Lung microvascular endothelial cell (primary cell): Measurements from ENCODE around the gene LMAN2L. TPM values are rescaled to one million over a fixed set of nuclear protein-coding genes. Genes with fewer than 3 reads are reported as not detected.
A peak's percentile ranks its signal among the peaks of the same experiment; 100 is the strongest.

Source experiments
- DNase-seq, 2 donors: peaks; one replicate each; pipeline versions ENCODE4 v3.0.0 to v3.0.0-alpha.2; 2010; ENCODE audit warnings: low read depth in 2 of 2
- total RNA-seq: library from RNA; depleted of rRNA; stranded (reverse); fragments of >200 nt; gene quantifications from 2 replicates; pipeline ENCODE4 v1.2.1, GENCODE V29; 2014

Gene LMAN2L
- total RNA-seq, 1 donor from 2014 or later: 22.2 TPM

GRCh38 chr2:96760036-96760985, 20.4 kb upstream of the LMAN2L start, which contains the start of gene CNNM4:
Gene CNNM4, plus strand, starts transcription at chr2:96760902. Its CDS starts 98 bp downstream, at chr2:96761000.
- peak; percentile 86 to 91 for DNase-seq

DNA sequence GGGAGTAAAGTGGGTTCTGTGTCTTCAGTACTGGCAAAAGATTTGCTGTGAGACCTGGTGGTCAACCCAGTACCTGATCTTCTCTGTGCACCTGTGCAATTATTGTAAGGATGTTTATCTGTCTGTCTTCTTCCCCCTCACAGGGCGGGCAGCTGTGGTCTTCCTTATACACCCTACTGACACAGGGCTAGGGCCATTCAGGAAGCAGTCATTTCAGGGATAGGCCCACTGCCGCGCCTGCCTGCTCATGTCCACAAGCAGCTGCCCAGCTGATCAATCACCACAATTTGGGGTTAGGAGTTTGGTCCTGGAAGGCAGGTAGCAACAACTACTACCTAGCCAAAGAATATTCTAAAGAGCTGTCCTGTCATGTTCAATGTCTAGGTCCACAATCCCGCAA, 19.7 kb upstream of the LMAN2L start:
- no peak for DNase-seq

DNA sequence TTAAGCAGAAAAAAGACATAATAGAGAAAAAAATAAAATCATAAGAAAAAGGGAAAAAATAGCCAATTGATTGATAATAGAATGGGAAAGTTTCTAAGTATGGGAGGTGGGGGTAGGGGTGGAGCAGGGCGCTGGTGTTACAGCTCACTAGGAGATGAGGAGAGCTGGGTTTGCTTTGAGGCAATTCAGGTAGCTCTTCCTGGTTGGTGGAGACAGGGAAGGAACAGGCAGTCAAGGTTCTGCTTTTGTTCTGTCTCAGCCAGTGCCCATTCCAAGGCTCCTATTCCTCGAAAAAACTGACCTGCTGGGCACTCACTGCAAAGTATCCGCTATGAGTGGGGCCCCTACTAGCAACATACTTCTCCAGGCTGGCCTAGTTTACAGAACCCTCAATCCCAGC, 19.1 kb upstream of the LMAN2L start:
- no peak for DNase-seq

DNA sequence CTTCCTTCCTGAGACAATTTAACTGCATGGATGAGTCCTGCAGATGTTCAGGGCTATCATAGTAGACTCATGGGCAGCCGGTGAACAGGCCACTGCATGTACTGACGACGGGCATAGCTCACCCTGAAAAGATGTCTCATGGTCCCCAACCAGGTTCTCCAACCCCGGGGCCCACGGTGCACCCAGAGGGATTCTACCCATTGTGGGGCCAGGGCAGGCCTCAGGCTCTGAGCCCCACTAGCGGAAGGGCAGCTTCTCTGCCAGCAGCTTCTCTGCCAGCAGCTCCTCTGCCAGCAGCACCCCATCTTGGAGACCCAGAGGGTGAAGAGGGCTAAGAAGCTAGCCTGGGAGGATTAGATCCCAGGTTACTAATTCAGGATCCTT, 17.6 kb upstream of the LMAN2L start:
- no peak for DNase-seq

DNA sequence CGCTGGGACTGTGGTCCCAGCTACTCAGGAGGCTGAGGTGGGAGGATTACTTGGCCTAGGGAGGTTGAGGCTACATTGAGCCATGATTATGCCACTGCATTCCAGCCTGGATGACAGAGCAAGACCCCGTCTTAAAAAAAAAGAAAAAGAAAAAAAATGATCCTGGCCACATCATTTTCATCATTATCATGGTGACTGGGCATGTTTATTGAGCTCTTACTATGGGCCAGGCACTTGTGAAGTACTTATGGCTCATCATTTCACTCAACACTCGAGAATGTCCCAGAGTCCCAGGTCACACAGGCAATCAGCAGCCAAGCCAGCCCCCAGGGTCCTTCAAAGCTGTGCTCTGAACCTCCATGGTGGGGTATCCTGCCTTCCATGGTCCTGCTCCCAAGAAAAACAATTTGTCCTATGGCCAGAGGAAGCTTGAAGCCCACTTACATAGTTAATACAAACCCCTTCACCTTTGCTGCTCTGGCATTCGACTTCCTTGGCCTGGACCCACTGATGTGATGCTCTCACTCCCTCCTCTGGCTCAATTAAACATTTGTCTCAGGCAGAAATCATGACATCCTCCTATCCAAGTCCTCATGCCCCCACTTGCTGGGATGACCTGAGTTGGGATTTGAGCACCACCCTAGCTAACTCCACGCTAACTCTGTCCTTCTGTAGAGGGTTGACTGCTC, 17.1 kb upstream of the LMAN2L start:
- DNase-seq: no peak

DNA sequence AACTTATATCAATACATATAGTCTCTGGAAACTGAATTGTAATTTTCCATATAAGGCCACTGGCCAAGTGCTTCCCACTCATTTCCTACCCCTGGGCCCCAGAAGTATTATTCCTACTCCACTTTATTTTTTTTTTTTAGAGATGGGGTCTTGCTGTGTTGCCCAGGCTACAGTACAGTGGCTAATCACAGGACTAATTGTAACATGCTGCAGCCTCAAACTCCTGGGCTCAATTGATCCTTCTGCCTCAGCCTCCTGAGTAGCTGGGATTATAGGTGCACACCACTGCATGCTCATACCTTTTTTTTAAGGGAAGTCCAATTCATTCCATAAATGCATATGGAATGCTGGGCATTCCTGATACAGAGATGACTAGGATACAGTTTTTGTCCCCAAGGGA, 14.5 kb upstream of the LMAN2L start:
- DNase-seq: no peak

DNA sequence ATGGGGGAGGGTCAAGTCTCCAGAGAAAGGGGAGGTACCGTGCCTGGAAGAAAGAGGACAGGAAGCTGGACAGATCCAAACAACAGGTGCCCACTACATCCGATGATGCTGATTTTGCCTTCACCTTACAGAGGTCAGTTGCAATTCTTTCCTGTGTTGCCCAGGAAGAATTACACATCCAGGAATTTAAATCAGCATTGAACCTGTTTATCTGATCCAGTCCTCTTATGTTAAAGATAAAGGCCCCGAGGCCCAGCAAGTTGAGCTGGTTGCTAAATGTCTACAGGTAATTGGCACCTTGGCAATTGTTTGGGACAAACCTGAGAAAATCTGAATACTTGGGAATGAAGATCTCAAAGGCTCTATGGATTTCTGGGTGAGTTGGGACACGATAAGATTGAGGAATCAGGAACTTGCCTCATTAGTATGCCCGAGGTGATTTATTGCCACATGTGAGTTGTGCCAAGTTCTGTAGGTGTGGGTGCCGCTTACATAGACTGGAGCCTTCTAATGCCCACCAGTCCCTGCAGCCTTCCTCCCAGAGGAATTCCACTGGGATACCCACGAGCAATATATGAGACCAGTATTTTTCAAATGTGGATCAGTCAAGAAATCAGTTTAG, 13.9 kb upstream of the LMAN2L start:
- DNase-seq: no peak

DNA sequence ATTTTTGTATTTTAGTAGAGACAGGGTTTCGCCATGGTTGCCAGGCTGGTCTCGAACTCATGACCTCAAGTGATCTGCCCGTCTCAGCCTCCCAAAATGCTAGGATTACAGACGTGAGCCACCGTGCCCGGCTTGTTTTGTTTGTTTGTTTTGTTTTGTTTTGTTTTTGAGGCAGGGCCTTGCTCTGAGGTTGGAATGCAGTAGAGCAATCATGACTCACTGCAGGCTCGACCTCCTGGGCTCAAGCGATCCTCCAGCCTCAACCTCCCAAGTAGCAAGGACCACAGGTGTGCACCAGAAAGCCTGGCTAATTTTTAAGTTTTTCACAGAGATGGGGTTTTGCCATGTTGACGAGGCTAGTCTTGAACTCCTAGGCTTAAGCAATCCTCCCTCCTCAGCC, 11.9 kb upstream of the LMAN2L start:
- no peak for DNase-seq

DNA sequence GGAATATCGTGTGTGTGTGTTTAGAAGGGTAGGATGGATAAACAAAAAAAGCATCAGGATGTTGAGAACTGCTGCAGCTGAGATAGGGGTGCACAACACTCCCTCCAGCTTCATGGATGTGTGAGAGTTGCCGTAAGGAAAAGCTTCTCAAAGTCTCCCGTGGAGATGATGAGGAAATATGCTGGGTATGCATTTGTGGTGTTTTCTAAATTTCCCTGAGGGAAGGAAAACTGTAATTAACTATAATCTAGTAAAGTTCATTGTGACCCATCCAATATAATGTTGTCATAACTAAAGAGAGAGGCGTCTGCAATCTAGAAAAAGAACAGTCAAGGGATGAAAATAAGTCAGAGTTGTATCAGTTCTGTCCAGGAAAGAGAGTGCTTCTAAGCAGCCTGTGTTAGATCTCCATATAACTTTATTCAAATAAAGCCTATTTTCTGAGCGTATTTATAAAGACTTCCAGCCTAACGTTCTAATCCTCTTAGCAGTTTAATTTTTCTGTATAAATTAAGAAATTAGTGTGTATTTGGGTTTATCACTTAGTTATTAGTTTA, 7.3 kb upstream of the LMAN2L start:
- no peak for DNase-seq

DNA sequence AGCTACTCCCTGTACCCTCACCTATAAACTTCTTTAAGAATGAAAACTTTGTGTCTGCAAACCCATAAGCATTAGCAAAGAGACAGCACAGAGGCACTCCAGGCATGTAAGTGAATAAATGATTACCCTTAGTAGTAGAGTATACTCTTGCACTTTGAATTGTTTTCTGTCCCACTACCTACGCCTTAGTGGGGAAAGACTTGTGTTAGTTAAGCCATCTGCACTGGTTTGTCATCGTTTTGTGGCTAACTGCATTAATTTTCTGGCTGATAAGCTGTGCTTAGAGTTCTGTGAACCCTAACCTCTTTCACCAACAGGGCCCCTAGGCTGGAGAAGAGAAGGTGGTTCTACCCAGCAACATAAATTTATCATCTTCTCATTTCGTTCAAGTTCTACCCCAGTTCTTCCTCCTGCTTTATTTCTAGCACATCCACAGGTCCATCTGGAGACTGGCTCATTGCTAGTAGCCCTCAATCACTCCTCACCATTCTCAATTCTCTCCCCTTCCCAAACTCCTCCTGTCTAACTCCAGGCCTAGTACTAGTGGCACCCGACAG, 710 bp downstream of the LMAN2L start:
- no peak for DNase-seq

- DNase-seq: peak; percentile 20 to 57
Measured at GRCh38 chr2:96737831-96738230, 2.0 kb downstream of the LMAN2L start.

DNA sequence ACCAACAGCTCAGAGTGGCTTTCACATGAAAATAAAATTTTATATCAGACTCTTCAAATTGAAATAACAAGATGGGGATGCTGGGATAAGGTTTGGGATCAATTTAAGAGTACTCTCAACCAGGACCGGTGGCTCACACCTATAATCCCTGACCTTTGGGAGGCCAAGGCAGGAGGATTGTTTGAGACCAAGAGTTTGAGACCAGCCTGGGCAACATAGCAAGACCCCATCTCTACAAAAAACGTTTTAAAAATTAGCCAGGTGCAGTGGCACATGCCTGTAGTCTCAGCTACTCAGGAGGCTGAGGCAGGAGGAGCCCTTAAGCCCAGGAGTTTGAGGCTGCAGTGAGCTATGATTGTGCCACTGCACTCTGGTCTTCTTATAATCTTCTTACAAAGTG, 2.6 kb downstream of the LMAN2L start:
- DNase-seq: no peak

DNA sequence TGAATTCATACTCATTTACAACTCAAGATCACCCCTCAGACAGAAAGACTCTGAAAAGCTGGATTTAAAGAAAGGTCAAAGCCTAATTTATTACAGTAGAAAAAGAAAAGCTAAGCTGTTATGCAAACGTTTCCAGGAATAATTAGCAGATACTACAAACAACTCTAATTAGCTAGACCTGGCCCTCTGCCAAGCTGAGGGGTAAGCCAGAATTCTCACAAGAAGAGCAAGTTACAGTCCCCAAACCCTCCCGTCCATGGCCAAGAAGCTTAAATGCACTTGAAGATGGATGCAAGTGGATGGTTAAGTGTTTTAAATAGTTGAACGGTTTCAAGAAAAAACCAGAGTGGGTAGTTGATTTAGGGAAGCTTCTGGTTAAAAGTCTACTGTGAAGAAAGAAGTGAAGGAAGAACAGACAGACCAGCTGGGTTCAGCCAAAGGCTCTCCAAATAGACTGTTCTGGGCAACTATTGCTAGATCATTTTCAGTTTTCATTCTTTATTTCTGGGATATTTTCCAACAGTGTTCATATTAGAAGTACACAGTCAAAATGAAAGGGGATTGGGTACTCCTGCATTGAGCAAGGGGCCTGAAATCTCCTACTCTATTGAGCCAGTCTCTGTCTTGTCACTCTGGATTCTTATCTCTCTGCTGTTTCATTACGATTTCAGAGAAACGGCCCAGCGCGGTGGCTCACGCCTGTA, 4.8 kb downstream of the LMAN2L start:
- no peak for DNase-seq

DNA sequence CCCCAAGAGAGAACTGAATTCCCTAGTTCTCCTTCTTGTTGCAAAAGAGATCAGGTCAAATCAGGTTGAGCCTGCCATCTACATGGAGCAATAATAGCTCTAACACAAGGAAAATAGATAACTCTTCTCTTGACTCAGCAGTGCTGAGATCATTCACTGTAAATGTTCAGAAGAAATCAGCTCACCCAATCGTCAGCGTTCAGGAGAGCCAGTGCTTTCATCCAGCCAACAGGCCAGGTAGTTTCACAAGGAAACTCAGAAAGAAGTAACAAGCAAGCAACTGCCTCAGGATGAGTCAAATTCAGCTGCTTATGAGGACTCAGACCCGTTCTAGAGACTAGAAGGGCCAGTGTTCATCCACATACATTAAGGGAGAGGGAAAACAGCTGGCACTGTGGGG, 5.9 kb downstream of the LMAN2L start:
- DNase-seq: no peak

- peak in 1 of 2 donors; percentile 27 for DNase-seq
Measured at GRCh38 chr2:96730212-96730611, 9.7 kb downstream of the LMAN2L start.

GRCh38 chr2:96729748-96730147, 10.1 kb downstream of the LMAN2L start:
- no peak for DNase-seq

GRCh38 chr2:96727431-96727830, 12.4 kb downstream of the LMAN2L start:
- no peak for DNase-seq

GRCh38 chr2:96726131-96726530, 13.7 kb downstream of the LMAN2L start:
- no peak for DNase-seq

DNA sequence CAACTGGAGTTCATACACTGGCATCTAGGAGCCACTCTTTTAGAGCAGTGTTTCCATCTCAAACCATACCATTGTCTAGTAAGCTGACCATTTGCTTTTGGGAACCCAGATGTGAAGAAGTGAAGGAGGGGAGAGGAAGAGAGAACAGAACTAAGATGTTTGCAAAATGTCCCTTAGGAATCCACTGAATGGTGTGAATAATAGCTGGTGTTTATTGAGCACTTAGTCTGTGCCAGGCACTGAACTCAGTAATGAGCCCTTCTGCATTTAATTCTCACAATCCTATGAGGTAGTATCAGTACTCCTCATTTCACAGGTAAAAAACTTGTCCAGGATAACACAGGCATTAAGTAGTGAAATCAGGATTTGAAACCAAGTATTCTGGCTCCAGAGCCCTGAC, 23.5 kb downstream of the LMAN2L start:
- DNase-seq: no peak

DNA sequence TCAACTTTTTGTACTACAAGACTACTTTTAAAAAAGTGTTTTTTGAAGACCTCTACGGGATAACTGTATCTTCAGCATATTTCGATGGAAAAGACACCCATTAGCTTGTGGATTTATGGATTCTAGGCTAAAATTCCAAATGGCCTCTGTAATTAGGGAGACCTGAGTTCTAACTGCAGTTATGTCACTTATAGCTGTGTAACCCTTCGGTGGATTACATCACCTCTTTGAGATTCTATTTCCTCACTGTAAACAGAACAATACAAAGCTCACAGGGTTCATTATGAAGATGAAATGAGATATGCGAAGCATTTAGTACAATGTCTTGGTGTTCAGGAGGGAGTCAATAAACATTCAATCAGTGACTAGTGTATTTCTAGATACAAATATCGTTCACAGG, 24.2 kb downstream of the LMAN2L start:
- DNase-seq: peak in 1 of 2 donors; percentile 64

DNA sequence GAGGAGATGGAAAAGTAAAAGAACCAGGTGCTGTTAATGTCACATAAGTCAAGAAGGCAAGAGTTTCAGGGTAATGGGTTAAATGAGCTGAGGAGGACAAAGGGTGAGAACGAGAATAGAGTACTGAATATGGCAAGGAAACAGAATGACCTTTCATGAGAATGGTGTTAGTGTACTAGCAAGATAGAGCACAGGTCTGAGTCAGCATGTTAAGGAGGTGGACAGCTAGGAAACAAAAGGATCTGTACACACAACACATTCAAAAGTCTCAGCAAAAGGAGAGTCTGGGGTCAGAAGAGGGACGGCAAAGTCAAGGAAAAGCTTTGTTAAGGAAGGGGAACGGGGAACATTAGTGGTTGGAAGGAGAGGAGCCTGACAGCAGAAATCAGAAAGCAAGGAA, 28.9 kb downstream of the LMAN2L start:
- no peak for DNase-seq
